ENCODE measurements around the gene CALML4.
A peak's percentile ranks its signal among the peaks of the same experiment; 100 is the strongest.
"Not testable (repeated sequence)": the region's sequence is repeated elsewhere in the genome, so short reads cannot be mapped to it uniquely, and the experiment has no call there.

The CALML4 gene

GRCh38 chr15:68224546-68225250, 19.6 kb upstream of the CALML4 start:
- no peak for DNase-seq

DNA sequence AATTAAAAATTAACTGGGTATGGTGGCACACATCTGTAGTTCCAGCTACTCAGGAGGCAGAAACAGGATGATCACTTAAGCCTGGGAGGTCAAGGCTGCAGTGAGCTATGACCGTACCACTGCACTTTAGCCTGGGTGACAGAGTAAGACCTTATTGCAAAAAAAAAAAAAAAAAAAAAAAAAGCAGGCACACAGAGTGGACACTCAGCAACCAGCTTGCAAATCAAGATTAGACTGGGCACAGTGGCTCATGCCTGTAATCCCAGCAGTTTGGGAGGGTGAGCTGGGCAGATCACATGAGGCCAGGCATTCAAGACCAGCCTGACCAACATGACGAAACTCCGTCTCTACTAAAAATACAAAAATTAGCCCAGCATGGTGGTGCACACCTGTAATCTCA, 19.0 kb upstream of the CALML4 start:
- no peak for DNase-seq

DNA sequence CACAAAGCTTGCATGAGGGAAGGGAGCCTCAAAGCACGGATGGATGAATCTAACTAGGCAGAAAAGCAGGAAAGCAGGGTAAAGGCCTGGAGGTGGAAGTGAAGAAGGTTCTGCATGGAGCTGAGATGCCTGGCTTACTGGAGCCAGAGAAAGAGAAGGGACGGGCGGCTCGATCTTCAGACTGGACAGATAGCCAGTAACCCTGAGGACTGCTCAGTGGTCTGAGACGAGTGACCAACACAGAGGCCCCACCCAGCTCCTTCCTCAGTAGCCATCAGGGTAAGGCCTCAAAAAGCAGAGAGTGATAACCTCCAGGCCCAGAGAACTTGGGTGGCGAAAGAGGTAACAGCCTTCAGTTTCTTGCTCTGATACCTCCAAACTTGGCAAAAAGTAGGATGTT, 18.0 kb upstream of the CALML4 start:
- DNase-seq = no peak

DNA sequence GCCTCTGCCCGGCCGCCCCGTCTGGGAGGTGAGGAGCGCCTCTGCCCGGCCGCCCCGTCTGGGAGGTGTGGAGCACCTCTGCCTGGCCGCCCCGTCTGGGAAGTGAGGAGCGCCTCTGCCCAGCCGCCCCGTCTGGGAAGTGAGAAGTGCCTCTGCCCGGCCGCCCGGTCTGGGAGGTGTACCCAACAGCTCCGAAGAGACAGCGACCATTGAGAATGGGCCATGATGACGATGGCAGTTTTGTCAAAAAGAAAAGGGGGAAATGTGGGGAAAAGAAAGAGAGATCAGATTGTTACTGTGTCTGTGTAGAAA, 17.3 kb upstream of the CALML4 start:
- not testable (repeated sequence) for DNase-seq

- DNase-seq = not testable (repeated sequence)
These were observed 16.6 kb upstream of the CALML4 start for GRCh38 chr15:68221530-68222431.

- DNase-seq = no peak
These were observed 15.8 kb upstream of the CALML4 start for GRCh38 chr15:68220967-68221366.

GRCh38 chr15:68220489-68220888, 15.4 kb upstream of the CALML4 start:
- no peak for DNase-seq

DNA sequence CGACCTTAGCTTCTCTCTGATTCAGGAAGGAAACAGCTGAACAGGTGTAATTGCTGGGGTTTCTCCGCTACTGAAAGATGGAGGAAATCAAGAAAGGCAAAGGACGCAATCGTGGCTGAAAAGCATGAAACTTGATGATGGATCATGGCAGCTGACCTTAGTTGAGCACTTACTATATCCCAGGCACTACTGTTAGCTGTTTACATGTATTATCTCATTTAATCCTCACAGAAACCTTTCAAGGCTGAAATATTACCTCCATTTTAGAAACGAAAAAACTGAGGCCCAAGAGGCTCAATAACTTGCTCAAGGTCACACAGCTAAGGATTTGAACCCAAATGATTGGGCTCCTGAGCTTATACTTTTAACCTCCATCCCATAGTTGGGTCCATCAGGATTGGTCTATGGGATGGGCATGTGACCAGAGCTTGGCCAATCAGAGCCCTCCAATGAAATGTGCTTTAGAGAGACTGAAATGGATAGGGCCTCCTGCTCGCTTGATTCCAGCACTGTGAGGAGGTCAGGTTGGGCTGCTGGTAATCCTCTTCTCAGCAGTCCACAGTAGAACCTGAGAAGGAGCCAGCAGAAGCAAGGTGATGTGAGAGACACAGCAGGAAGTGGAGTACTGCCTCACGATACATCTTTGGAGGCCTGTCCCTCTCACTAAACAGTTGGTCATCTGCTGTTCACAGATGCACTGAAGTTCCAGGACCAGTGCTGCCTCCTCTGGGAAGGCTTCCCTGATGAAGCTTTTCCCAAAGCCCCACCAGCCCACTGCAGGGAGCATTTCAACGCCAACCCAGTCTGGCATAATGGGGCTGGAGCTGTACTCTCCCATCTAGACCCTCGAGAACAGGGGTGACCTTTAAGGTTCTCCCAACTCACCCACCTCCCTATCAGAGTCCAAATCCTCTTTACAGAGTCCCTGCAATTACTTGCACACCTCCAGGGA, 14.0 kb upstream of the CALML4 start:
- DNase-seq = no peak

DNA sequence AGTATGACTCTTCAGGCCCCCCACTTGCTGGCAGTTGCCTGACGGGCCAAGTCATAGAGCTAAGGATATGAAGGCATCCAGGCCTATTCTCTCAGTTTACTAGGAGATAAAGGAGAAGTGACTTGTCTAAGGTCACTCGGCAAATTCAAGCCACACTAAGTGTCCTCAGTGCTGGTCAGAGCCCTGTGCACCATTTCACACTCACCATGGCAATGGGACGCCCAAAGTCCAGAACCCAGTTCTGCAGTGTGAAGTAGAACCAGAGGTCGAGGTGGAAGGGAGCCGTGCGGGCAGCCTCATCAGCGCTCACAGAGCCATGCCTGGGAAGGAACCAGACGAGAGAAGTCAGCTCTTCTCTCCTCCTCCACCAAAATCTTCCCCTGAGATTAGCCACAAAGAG, 13.2 kb upstream of the CALML4 start:
- no peak for DNase-seq

- DNase-seq = no peak
These were observed 12.2 kb upstream of the CALML4 start for GRCh38 chr15:68217341-68217740.

DNA sequence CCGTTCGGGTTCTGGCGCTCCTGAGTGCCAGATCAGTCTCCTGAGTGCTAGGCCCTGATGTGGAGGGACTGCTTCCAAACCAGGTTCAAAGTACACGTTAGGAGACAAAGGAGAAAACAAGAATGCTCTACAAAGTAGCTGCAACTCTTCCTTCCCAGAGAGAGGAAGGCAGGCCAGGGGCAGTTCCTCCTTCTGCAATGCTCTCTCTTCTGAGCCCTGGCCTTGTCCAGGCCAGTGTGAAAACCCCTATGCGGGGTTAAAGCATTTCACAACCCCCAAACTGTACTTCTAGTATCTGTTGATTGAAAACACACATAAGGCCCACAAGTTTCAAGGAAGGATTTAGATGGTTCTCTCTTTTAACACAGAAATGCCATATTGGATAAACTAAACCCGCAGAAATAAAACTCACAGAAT, 9.7 kb upstream of the CALML4 start:
- no peak for DNase-seq

DNA sequence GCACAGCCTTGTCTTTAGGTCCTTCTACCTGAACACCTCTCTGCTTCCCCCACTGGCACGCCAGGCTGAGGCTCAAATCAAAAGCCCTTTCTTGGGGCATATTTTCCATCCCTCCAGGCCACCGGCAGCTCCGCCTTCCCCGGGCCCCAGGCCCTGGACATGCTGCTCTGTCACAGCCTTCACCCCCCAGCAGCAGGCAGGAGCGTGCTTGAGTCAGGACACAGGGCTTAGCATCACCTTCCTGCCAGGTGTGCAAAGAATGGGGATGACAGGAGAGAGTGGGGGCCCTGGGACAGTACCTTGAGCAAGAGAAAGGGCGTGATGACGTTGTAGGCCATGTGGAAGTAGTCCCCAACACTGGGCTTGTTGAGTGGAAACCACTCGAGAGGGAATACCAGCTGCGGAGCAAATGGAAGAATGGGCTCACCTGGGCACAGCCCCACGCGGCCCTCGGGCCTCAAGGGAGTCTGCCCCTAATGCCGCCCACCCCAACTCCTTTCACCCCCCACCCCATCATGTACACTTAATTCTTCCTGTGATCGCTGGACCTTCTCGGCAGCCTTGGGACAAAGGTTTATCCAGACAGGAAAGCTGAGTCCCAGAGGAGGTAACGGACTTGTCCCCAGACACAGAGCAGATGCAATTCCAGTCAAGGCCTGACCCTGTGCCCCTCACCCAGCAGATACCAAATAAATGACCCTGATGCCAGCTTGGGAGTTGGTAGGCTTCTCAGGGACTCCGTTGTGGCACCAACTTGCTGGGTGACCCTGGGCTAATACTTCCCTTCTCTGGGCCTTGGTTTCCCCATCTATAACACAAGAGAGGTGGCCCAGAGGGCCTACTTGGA, 9.1 kb upstream of the CALML4 start:
- DNase-seq = no peak

DNA sequence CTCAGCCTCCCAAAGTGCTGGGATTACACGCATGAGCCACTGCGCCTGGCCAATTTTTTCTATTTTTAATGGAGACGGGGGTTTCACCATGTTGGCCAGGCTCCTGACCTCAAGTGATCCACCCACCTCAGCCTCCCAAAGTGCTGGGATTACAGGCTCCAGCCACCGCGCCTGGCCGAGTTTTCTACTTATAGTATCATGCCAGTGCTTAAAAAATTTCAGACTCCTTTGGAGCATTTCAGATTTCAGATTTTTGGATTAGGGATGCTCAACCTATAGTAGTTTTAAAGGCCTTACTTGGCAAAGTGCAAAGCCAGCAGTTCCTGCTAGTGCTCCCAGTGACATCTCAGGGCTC, 8.3 kb upstream of the CALML4 start:
- not testable (repeated sequence) for DNase-seq

- no peak for DNase-seq
These were observed 6.7 kb upstream of the CALML4 start for GRCh38 chr15:68211656-68212320.

DNA sequence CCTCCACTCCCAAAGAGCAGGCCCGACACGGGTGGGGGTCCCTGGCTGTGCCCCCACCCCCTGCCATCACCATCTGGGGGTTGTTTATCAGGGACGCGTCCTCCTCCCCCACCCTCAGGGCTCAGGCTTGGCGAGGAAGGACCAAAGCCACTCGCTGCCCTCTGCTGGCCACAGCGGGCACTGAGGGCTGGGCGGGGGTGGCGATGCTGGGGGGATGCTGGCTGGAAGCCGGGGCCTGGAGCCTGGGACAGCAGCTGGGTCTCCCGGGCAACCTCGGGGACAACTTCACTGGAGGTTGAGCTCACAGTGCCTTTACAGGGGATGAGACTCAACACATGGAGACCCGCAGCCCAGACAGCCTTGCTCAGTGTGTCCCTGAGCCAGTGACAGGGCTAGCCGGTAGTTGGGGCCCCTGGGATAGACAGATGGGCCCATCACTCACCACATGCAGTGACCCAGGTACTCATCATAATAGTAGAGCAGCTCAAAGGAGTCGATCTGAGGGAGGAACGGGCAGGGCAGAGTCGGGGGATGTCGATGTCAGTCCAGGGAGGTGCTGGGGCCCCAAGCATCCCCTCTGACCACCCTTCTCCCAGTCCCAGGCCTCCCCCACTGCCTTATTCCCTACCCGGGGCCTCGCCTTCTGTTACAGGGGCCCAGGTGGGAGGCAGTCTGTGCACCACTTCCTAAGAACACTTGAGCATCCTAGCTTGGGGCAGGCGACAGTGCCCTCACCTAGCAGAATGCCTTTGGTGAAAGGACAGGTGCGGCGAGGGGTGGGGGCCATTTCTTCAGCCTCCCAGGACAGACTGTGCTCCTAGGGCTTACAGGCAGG, 5.9 kb upstream of the CALML4 start:
- DNase-seq = peak; percentile 54

- DNase-seq = no peak
These were observed 5.3 kb upstream of the CALML4 start for GRCh38 chr15:68210409-68210756.

GRCh38 chr15:68209735-68210408, 4.7 kb upstream of the CALML4 start:
- no peak for DNase-seq

- no peak for DNase-seq
These were observed 4.1 kb upstream of the CALML4 start for GRCh38 chr15:68209272-68209671.

- DNase-seq = no peak
These were observed 3.6 kb upstream of the CALML4 start for GRCh38 chr15:68208636-68209240.

DNA sequence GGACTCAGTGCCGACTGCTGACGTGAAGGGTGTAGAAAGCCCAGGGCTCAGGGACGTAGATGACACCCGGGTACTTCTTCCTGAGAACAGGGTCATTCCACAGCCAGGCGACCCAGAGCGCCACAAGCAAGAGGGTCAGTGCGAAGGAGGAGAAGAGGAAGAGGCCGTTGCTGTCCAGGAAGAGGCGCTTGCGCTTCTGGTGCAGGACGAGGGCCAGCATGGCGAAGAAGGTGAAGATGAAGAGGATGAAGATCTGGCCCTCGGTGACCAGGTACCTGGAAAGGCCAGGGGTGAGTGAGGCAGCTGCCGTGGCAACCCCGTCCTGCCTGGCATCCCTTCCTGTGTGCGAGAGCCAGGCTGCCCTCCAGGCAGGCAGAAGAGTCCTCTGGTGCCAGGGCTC, 3.0 kb upstream of the CALML4 start:
- no peak for DNase-seq
